Measurements from ENCODE around the gene DLGAP4. TPM values are rescaled to one million over a fixed set of nuclear protein-coding genes. Genes with fewer than 3 reads are reported as not detected.

Gene DLGAP4
- total and polyA plus RNA-seq, 9 donors: 13.0 to 63.9 (median 52.2) TPM

DNA sequence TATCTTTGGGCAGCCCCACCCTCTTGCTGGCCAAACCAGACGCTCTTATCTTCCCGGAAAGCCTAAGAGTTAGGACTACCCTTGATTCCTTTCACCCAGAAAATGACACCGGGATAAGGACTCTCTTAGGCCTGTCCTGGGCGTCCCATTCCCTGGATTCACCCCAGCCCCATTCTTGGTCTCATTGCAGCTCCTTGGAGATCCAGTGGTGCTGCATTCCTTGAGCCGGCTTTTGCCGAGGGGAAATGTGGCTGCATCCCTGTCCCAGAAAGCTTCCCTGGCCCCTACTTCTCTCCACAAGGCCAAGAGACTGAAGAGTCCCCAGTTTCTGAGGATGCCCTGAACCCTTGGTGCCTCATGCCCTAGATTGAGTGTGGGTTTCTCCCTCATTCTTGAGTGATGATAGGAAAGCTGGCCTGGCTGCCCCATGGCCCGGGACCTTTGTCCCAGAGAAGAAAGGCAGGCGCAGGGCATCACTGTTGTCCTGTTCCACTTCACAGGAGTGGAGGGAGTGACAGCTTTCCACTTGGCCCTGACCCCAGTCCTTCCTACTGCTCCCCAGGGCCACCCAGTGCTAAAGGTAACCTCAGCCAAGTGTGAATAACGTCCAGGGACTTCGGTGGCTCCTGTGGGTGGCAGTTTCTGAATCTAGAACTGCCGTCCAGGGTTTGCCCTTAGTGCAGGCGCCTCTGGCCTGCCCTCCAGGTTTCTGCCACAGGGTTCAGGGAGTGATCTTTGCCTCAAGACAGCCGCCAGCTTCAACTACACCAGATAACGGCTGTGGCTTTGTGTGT is 192.4 kb downstream of the DLGAP4 start:
- H3K27ac ChIP-seq (ENCODE audit: low read length): no peak overlapping the region
- 80% methylated on average over 8 of the region's 14 CpGs for WGBS (ENCODE audit: insufficient coverage)
- peaks cover 5% of the 10 kb centered on the region for H3K4me1 ChIP-seq (ENCODE audit: control insufficient read depth, insufficient read depth, low read length)

GRCh38 chr20:36499211-36499610 is 193.1 kb downstream of the DLGAP4 start:
- Histone ChIP-seq H3K36me3 (ENCODE audit: control insufficient read depth, insufficient read depth, low read length) (peaks cover 67% of the 10 kb centered on the region), H3K4me3 (ENCODE audit: low read length) (no peak overlapping the region), H3K27ac (ENCODE audit: low read length) (no peak overlapping the region), H3K9me3 (replicated peaks; ENCODE audit: control insufficient read depth, low read depth, low read length) (no peaks in the 10 kb centered on the region), H3K27me3 (ENCODE audit: control insufficient read depth, insufficient read depth, low read length) (no peaks in the 10 kb centered on the region), H3K4me1 (ENCODE audit: control insufficient read depth, insufficient read depth, low read length) (no peaks in the 10 kb centered on the region)
- 91% methylated on average over 7 of the region's 26 CpGs for WGBS (ENCODE audit: insufficient coverage)
- DNase-seq: no peak

More for the DNA sequence above, 192.4 kb downstream of the DLGAP4 start:
- Histone ChIP-seq H3K27me3 (ENCODE audit: control insufficient read depth, insufficient read depth, low read length) (no peaks in the 10 kb centered on the region), H3K4me3 (ENCODE audit: low read length) (no peak overlapping the region), H3K36me3 (ENCODE audit: control insufficient read depth, insufficient read depth, low read length) (peaks cover 67% of the 10 kb centered on the region), H3K9me3 (replicated peaks; ENCODE audit: control insufficient read depth, low read depth, low read length) (no peaks in the 10 kb centered on the region)
- no peak for DNase-seq

DNA sequence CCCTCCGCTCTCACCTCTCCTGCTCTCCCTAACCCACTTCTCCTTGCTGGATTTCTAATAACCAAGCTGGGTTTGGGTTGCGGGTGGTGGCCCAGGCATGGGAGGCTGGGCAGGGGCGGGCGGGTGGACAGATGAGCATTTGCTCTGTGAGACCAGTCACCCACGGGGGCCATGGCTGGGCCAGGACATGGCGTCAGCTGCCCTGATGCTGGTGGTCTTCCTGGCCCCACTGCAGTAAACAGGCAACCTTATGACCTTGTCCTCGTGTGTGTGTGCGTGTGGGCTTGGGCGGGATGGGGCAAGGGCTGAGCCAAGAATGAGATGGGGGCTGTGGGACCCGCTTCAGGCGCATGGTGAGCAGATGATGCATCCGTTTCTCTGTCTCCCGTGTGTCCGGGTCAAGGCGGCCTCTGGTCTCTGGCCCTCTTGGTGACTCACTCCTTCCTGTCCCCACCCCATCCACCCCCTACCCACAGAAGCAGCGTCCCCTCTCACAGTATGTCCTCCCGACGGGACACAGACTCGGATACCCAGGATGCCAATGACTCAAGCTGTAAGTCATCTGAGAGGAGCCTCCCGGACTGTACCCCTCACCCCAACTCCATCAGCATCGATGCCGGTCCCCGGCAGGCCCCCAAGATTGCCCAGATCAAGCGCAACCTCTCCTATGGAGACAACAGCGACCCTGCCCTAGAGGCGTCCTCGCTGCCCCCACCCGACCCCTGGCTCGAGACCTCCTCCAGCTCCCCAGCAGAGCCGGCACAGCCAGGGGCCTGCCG is 193.8 kb downstream of the DLGAP4 start:
- Histone ChIP-seq H3K36me3 (ENCODE audit: control insufficient read depth, insufficient read depth, low read length) (peaks cover 68% of the 10 kb centered on the region), H3K4me3 (ENCODE audit: low read length) (no peak overlapping the region), H3K27me3 (ENCODE audit: control insufficient read depth, insufficient read depth, low read length) (no peaks in the 10 kb centered on the region), H3K9me3 (replicated peaks; ENCODE audit: control insufficient read depth, low read depth, low read length) (no peaks in the 10 kb centered on the region), H3K4me1 (ENCODE audit: control insufficient read depth, insufficient read depth, low read length) (no peaks in the 10 kb centered on the region), H3K27ac (ENCODE audit: low read length) (no peak overlapping the region)
- 84% methylated on average over 29 of the region's 31 CpGs for WGBS (ENCODE audit: insufficient coverage)
- no peak for DNase-seq

DNA sequence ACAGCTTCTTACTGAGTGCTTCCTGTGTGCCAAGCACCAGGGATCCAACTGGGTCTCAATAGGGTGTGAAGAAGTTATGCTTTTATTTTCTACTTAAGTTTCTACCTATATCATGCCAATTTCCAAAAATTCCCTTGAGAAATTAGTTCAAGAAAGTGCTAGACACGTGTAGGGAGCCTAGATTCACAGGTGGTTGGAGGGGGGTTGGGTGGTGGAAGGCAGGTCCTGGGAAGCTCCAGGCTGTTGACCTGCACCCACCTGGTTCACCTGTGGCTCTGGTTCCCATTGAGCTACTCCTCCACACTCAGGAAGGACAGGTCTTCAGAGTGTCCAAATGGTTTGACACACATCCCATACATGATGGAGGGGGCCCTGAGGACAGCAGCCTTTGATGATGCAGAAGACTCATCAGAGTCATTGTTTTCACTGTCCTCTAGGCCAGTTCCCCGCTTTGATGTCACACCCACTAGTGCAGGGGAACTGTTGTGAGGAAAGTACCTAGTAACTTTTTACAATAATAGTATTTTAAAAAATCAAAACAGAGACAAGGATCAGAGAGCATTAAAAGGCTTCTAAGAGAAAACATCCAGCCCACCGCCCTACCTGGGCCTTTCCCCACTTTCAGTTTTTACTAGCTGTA is 195.3 kb downstream of the DLGAP4 start:
- WGBS (ENCODE audit: insufficient coverage): no CpG with 5 or more reads among the region's 3 CpGs
- DNase-seq: no peak
- Histone ChIP-seq H3K4me3 (ENCODE audit: low read length) (no peak overlapping the region), H3K9me3 (replicated peaks; ENCODE audit: control insufficient read depth, low read depth, low read length) (no peaks in the 10 kb centered on the region), H3K36me3 (ENCODE audit: control insufficient read depth, insufficient read depth, low read length) (peaks cover 65% of the 10 kb centered on the region), H3K27me3 (ENCODE audit: control insufficient read depth, insufficient read depth, low read length) (no peaks in the 10 kb centered on the region), H3K4me1 (ENCODE audit: control insufficient read depth, insufficient read depth, low read length) (no peaks in the 10 kb centered on the region), H3K27ac (ENCODE audit: low read length) (no peak overlapping the region)

GRCh38 chr20:36504295-36504694 is 198.2 kb downstream of the DLGAP4 start:
- Histone ChIP-seq H3K9me3 (replicated peaks; ENCODE audit: control insufficient read depth, low read depth, low read length) (no peaks in the 10 kb centered on the region), H3K27me3 (ENCODE audit: control insufficient read depth, insufficient read depth, low read length) (no peaks in the 10 kb centered on the region), H3K36me3 (ENCODE audit: control insufficient read depth, insufficient read depth, low read length) (peaks cover 44% of the 10 kb centered on the region), H3K4me1 (ENCODE audit: control insufficient read depth, insufficient read depth, low read length) (no peaks in the 10 kb centered on the region), H3K27ac (ENCODE audit: low read length) (no peak overlapping the region), H3K4me3 (ENCODE audit: low read length) (no peak overlapping the region)
- DNase-seq: no peak
- no CpG with 5 or more reads among the region's 4 CpGs for WGBS (ENCODE audit: insufficient coverage)

GRCh38 chr20:36506253-36506652 is 200.1 kb downstream of the DLGAP4 start:
- no peaks in the 10 kb centered on the region for H3K9me3 ChIP-seq (replicated peaks; ENCODE audit: control insufficient read depth, low read depth, low read length)
- no peaks in the 10 kb centered on the region for H3K4me1 ChIP-seq (ENCODE audit: control insufficient read depth, insufficient read depth, low read length)
- no peaks in the 10 kb centered on the region for H3K27me3 ChIP-seq (ENCODE audit: control insufficient read depth, insufficient read depth, low read length)
- peaks cover 35% of the 10 kb centered on the region for H3K36me3 ChIP-seq (ENCODE audit: control insufficient read depth, insufficient read depth, low read length)
- no peak overlapping the region for H3K27ac ChIP-seq (ENCODE audit: low read length)
- no peak for DNase-seq
- no CpG with 5 or more reads among the region's 1 CpG for WGBS (ENCODE audit: insufficient coverage)
- no peak overlapping the region for H3K4me3 ChIP-seq (ENCODE audit: low read length)

GRCh38 chr20:36507746-36508145 is 201.6 kb downstream of the DLGAP4 start:
- peaks cover 37% of the 10 kb centered on the region for H3K36me3 ChIP-seq (ENCODE audit: control insufficient read depth, insufficient read depth, low read length)

GRCh38 chr20:36519012-36519719 is 213.0 kb downstream of the DLGAP4 start:
- H3K36me3 ChIP-seq (ENCODE audit: control insufficient read depth, insufficient read depth, low read length): peaks cover 37% of the 10 kb centered on the region
- DNase-seq: no peak

More at GRCh38 chr20:36507746-36508145, 201.6 kb downstream of the DLGAP4 start:
- no peak for DNase-seq
- Histone ChIP-seq H3K4me1 (ENCODE audit: control insufficient read depth, insufficient read depth, low read length) (no peaks in the 10 kb centered on the region), H3K27me3 (ENCODE audit: control insufficient read depth, insufficient read depth, low read length) (no peaks in the 10 kb centered on the region), H3K9me3 (replicated peaks; ENCODE audit: control insufficient read depth, low read depth, low read length) (no peaks in the 10 kb centered on the region), H3K4me3 (ENCODE audit: low read length) (no peak overlapping the region), H3K27ac (ENCODE audit: low read length) (no peak overlapping the region)
- WGBS (ENCODE audit: insufficient coverage): 83% methylated on average over 2 of the region's 6 CpGs

GRCh38 chr20:36519944-36520343 is 213.8 kb downstream of the DLGAP4 start:
- H3K27me3 ChIP-seq (ENCODE audit: control insufficient read depth, insufficient read depth, low read length): no peaks in the 10 kb centered on the region
- no peaks in the 10 kb centered on the region for H3K4me1 ChIP-seq (ENCODE audit: control insufficient read depth, insufficient read depth, low read length)
- 100% methylated on average over 1 of the region's 2 CpGs for WGBS (ENCODE audit: insufficient coverage)
- H3K27ac ChIP-seq (ENCODE audit: low read length): no peak overlapping the region
- no peak overlapping the region for H3K4me3 ChIP-seq (ENCODE audit: low read length)
- peaks cover 36% of the 10 kb centered on the region for H3K36me3 ChIP-seq (ENCODE audit: control insufficient read depth, insufficient read depth, low read length)
- no peaks in the 10 kb centered on the region for H3K9me3 ChIP-seq (replicated peaks; ENCODE audit: control insufficient read depth, low read depth, low read length)
- no peak for DNase-seq

More at GRCh38 chr20:36519012-36519719, 213.0 kb downstream of the DLGAP4 start:
- WGBS (ENCODE audit: insufficient coverage): 92% methylated on average over 10 of the region's 17 CpGs
- Histone ChIP-seq H3K27ac (ENCODE audit: low read length) (no peak overlapping the region), H3K27me3 (ENCODE audit: control insufficient read depth, insufficient read depth, low read length) (no peaks in the 10 kb centered on the region), H3K9me3 (replicated peaks; ENCODE audit: control insufficient read depth, low read depth, low read length) (no peaks in the 10 kb centered on the region), H3K4me1 (ENCODE audit: control insufficient read depth, insufficient read depth, low read length) (no peaks in the 10 kb centered on the region), H3K4me3 (ENCODE audit: low read length) (no peak overlapping the region)

All from muscle of leg (tissue), 11 donors.